CD4-positive, alpha-beta T cell treated with Interleukin-1 beta for 1 hour (primary cell): ENCODE results near the gene TMCO4.

ENCODE experiments used
- DNase-seq, 2 donors: peaks; one replicate each; pipeline ENCODE4 v3.0.0-alpha.2; 2020 to 2022

The TMCO4 gene

GRCh38 chr1:19710825-19711611, 88.7 kb downstream of the TMCO4 start:
- no peak for DNase-seq

- DNase-seq: no peak
Observed at GRCh38 chr1:19709260-19709793, 90.4 kb downstream of the TMCO4 start.

DNA sequence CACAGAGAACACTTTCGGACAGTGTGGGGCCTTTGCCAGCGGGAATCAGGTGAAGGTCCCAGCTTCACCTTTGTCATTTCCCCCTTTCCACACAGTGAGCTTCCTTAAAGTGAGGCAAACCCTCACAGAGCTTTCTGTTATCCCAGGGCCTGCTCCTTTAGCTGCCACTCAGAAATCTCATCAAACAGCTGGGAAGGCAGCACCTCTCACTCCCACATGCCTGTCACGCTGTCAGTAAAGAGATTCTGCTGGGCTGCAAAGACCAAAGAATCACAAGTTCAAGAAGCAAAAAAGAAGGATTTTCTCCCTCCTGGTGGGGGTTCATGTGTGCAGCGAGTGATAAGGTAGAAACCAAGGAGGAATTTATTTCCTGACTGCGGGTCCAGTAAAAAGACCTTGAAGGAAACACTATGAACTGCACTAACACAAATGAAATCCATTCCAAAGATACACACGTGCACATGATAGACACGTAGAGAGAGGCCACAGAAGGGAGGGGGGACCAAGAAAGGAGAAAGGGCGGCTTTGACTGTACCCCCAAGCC, 91.1 kb downstream of the TMCO4 start:
- DNase-seq: no peak

GRCh38 chr1:19706136-19706535, 93.6 kb downstream of the TMCO4 start:
- no peak for DNase-seq

- DNase-seq: no peak
Observed at GRCh38 chr1:19705464-19705863, 94.3 kb downstream of the TMCO4 start.

DNA sequence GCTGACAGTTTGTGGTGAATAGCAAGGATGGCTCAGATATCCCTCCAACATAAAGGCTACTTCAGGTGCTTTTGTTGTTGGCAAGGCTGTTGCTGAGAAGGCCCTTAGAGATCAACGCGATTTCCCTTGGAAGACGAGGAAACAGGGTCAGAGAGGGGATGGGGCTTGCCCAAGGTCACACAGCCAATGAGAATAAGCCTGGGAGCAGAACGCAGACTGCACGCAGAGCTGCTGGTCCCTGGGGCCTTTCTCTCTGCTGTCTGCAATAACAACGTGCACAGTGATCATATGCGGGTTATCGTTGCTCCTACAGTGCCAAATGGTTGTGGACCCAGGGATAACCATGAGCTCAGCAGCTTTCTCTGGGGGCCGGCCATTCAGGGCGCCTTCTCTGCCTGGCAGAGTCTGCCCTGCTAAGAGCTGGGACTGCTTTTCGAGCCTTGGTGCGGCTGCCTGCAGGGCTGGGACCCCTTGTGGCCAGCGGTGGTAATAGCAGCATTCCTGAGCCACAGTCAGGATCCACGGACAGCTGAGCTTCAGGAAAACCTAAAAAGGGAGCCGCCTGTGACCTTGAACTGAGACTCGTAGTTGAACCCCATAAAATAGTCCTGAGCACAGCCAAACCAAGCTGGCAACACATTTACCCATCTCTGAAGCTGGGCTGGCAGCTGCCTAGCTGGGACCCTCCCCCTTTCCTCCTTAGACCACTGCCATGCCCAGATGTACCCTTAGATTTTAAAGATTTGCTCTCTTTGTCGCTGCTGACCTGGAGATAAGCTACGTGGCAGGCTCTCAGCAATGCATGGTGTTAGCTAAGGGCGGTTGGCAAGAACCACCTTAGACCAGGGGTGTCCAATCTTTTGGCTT, 95.2 kb downstream of the TMCO4 start:
- DNase-seq: peak; percentile 46 to 59

- no peak for DNase-seq
Observed at GRCh38 chr1:19703280-19703679, 96.4 kb downstream of the TMCO4 start.

GRCh38 chr1:19700079-19700777, 99.5 kb downstream of the TMCO4 start:
- DNase-seq: no peak

DNA sequence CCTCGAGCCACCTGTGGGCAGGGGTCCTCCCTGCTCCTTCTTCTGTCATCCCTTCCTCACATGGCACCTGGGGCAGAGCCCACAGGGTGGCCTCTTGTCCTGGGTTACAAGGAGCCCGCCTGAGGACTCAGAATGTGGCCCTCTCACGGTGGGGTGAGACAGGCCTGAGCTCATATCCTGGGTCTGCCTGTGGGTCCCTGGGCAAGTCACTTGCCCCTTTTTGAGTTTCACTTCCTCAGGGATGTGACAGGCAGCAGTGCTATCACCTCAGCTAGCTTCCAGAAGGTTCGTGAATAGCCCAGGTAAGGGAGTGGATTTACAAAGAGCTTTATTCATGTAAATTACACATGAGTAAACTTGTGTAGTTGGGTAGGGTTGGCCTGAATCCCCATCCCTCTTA, 101.5 kb downstream of the TMCO4 start:
- DNase-seq: no peak

GRCh38 chr1:19696820-19697219, 102.9 kb downstream of the TMCO4 start:
- DNase-seq: no peak

GRCh38 chr1:19695772-19696171, 103.9 kb downstream of the TMCO4 start:
- DNase-seq: no peak

GRCh38 chr1:19694298-19694697, 105.4 kb downstream of the TMCO4 start:
- no peak for DNase-seq

GRCh38 chr1:19690342-19690741, 109.4 kb downstream of the TMCO4 start:
- no peak for DNase-seq

GRCh38 chr1:19689856-19690255, 109.9 kb downstream of the TMCO4 start:
- DNase-seq: no peak

- no peak for DNase-seq
Observed at GRCh38 chr1:19689085-19689757, 110.5 kb downstream of the TMCO4 start.

- DNase-seq: peak; percentile 57 to 62
Observed at GRCh38 chr1:19688041-19688842, 111.5 kb downstream of the TMCO4 start.

GRCh38 chr1:19687414-19687813, 112.3 kb downstream of the TMCO4 start:
- no peak for DNase-seq

DNA sequence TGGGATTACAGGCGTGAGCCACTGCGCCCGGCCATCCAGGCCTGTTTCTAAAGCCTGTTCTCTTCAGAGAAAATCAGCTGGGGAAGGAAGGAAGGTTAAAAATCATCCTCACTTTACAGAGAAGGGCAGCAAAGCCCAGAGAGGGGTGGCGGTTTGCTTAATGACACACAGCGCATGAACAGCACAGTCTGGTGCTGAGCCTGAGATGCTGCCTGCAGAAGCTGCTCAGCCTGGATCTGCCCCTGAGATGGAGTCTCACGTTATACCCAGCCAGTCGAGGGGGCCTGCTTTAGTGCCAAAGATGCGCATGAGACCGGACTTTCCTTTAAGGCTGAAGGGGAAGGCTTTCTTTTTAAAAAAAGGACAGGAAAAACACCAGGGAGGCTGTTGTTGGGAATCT, 113.7 kb downstream of the TMCO4 start:
- no peak for DNase-seq

DNA sequence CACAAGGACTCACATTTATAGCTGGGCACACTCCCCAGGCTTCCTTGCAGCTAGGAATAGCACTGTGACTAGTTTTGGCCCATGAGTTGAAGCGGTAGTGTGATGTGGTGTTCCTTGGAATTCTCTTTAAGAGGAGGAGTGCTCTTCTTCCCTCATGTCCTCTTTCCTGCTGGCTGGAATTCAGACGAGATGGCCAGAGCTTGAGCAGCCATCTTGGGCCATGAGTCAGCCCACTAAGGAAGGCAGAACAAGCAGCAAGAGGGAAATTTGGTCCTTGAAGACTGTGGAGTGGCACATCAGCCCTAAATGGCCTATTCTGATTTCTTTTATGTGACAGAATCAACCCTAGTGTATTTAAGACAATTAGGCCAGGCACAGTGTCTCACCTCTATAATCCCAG, 115.0 kb downstream of the TMCO4 start:
- no peak for DNase-seq

DNA sequence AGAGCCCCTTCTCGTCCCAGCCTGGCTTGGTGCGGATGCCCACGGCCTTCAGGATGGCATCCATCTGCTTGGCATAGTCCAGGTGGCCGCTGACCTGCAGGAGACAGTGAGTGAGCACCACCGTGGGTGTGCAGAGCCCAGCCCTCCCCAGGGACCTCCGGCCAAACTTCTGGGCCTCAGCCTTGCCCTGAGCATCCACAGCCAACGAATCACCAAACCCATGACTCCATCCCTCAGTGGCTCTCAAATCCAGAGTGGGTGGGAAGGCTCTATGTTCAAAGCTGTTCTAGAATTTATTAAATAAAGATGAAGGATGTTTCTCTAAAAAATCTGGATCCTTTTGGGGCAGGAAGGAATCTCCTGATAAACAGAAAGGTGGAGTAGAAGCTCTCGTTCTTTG, 116.4 kb downstream of the TMCO4 start:
- no peak for DNase-seq

DNA sequence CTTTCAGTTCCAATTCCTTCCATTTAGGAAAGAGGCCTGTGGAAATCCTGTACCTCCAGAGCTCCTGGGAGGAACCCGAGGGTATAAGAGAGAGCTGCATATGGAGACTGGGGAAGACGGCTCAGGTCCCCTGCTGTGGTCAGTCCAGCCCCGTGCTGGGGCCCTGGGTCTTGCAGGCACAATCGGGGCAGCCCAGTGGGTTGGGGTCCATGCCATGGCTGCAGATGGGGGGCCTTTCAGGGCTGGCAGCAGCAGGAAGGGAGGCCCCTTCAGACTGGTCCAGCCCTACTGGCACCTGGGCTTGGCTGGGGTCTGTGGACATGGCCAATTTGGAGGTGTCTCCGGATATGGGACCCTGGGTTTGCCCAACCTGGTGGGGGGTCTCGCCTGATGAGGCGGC, 116.8 kb downstream of the TMCO4 start:
- no peak for DNase-seq
